NK-92 treated with Interleukin-12 subunit alpha and Interleukin-12 subunit beta, amount 100 ng/mL, for 24 hours (cell line): ENCODE results near the gene SHANK3.
A peak's percentile ranks its signal among the peaks of the same experiment; 100 is the strongest.
"Not testable (repeated sequence)": the region's sequence is repeated elsewhere in the genome, so short reads cannot be mapped to it uniquely, and the experiment has no call there.

Source experiments
- DNase-seq: peaks from one replicate; lab custom pipeline; 2025; lab: John Stamatoyannopoulos, UW

The SHANK3 gene

DNA sequence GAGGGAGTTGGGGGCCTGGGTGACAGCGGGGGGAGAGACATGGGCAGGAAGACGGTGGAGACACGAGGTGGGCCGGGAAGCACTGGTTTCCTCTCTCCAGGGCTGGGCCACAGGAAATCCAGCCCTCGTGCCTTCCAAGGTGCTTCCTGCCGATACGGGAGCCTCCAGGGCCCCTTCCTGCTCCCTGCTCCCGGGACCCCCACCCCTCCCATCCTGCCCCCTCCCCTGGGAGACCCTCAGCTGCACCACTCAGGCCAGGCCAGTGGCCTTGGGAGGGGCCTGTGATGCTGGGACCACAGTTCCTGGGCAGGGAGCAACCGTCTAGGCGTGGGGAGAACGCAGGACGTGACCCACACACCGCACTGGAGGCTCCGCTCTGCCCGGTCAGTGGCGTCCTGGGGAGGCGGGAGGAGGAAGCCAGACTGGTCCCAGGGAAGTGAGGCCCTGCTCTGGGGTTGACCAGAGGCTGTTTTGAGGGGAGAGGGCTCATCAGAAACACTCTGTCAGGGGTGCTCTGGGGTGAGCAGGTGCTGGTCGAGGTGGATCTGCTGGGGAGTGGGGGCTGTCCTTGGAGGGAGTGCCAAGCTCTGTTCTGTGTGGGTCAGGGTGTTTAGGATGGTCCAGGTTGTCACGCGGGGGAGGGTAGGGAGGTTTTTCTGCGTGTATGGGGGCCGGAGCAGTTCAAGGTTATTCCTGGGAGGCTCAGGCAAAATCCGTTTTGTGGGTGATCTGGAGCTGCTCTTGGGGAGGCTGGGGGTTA lies at the start of gene SHANK3:
SHANK3 (plus strand) TSS at position 353 of the 760 bp plus-strand sequence.
- no peak for DNase-seq

DNA sequence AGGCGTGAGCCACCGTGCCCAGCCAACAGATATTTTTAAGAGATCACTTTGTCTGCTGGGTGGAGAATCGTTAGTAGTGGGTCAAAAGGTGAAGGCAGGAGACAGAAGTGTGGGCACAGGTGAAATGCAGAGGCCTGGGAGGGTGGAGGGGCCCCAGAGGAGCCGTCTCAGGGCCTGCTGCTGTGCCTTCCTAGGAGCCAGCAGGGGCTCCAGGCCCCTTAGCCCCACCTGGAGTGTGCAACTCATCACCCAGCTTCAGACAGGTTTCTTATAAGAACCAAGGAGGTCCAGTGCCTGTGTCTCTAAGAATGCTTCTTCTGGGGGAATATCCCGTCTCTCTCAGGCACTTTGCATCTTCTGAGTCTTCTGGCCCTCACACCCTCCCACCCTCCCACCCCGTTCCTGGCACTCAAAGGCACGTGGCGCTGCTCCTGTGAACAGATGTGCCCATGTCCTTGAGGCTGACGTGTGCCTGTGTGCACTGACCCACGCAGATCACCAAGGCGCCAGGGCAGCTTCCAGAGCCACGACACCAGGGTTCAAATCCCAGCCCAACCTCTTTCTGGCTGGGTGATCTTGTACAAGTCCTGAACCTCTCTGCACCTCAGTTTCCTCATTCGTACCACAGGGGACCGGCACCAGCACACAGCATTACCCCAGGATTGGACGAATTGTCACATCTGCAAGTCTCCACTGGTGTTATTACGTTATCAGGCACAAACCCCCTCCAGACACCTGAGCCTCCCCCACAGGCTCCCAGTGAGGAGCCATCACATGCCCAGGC lies 48.1 kb upstream of the SHANK3 start:
- no peak for DNase-seq

DNA sequence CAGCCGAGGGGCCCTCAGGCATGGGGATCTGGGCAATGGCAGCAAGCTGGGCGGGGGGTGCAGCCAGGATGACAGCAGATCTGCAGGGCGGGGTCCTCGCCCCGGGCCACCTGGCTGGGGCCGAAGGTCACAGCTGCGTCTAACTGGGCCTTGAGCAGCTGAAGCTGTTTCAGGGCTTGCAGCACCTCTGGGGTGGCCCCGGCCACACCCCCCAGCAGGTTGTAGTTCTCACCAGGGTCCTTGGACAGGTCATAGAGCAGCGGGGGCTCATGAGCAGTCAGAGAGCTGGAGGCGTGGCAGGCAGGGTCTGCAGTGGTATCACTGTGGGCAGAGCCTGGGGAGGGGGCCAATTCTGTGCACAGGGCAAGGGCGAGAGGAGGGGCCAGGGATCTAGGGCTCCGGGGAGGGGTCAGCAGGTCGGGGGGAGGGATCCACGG lies 47.5 kb upstream of the SHANK3 start:
- DNase-seq = no peak

DNA sequence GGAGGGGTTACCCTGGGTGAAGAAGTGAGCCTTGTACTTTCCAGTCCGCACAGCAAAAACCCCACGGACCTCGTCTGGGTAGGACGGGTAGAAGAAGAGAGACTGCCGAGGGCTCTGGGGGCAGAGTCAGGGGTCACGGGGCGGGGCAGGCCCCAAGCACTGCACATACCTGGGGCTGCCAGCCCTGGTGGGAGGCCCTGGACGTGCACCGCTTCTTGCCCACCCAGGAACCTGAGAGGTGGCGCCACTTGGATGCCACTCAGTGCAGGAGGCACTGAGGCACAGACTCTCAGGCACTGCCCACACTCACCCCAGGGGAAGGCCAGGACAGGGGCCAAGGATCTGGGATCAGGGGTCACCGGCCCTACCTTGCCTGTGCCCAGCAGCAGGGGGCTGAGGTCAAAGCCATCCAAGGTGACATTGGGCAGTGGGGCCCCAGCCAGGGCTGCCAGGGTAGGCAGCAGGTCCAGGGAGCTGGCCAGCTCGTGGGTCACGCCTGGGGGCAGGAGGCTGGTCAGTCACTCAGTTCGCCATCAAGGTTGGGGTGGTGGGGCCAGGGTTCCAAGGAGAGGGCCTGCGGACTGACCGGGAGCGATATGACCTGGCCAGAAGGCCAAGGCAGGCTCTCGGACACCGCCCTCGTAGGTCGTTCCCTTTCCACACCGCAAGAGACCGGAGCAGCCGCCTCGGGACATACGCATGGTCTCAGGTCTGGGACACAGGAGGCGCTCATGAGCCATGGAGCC lies 46.9 kb upstream of the SHANK3 start:
- no peak for DNase-seq

DNA sequence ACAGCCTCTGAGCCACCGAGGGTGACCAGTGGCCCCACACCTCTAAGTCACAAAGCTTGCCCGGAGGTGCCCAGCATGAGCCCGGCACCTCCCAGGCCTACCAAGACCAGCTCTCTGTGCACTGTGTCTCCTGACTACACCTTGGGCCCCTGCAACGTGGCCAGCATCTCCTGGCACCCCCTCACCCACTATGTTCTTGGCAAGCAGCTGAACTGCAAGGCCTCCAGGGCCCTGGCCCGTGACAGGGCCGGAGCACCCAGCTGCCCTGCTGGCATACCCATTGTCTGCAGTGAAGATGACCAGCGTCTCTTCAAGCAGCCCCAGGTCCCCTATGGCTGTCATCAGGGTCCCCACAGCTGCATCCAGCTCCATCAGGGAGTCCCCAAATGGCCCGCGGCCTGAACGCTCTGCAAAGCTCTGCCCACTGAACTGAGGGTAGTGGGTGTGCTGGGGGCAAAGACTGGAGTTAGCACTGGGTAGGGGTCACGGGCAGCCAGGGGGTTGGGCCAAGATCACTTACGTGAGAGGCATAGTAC lies 46.2 kb upstream of the SHANK3 start:
- no peak for DNase-seq

DNA sequence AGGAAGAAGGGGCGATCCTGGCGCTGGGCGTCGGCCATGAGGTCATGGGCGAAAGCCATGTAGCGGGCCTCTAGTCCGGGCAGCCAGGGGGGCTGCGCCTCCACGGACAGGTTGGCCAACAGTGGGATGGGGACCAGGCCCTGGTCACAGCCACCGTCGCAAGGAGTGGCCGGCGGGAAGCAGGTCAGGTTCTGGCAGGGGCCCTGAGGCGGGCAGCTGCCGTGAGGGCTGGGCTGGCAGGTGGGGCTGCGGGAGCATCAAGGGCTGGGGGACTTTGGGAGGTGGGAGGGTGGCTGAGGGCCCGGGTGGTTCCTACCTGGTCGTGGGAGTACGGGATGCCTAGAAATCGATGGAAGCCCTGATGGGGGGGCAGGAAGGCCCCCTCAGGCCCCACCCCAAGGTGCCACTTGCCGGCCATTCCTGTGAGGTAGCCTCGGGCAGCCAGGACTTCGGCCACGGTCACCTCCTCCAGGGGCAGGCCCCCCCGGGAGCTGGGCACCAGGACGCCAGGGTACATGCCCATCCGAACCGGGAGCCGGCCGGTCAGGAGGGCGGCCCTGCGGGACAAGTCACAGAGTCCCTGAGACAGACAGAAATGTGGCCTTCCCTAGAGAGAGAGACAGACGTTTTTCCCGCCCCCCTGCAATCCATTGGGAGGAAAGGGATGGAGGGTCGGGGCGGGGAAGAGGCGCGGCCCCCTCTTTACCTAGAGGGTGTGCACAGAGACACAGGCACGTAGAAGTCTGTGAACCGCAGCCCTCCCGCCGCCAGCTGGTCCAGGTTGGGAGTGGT lies 45.6 kb upstream of the SHANK3 start:
- no peak for DNase-seq

DNA sequence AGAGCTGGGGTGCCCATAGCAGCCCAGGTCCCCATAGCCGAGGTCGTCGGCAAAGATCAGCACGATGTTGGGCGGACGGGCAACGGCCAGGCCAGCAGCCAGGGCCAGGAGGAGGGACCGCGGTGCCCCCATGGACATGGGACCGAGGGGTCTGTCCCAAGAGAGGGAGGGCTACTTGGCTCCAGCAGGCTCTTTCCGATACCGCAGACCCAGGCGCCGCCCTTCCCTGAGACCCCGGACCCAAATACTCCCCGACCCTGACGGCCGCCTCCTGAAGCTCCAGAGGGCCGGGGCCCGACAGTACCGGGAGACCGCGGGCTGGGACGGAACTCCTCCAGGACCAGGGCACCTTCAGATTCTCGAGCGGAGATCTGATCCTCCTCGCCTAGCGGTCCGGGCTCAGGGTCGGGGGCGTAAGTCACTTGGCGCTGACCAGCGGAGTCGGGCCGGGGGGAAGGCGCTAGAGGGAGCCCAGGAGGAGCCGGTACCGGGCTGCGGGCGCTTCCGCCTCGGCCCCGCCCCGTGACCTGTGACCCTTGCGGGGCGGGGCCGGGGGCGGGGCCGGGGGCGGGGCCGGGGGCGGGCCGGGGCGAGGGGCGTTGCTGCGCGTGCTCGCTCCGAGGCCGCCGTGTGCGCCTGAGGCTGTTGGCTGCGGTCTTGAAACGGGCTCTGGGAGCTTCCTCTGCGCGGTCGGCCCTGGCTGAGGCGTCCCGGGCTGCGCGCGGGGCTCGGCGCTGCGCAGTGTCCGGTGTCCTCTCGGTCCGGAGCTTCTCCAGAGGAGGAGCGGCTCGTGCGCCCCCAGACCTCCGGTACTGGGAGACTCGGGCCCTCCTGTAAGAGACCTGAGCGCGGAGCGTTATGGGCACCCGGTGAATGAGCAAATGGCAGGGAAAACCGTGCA lies 44.7 kb upstream of the SHANK3 start, which contains the start of gene ARSA:
ARSA (minus strand) TSS at position 511 of the 901 bp plus-strand sequence; CDS start at position 138, 373 bp downstream.
- DNase-seq = peak; percentile 73

DNA sequence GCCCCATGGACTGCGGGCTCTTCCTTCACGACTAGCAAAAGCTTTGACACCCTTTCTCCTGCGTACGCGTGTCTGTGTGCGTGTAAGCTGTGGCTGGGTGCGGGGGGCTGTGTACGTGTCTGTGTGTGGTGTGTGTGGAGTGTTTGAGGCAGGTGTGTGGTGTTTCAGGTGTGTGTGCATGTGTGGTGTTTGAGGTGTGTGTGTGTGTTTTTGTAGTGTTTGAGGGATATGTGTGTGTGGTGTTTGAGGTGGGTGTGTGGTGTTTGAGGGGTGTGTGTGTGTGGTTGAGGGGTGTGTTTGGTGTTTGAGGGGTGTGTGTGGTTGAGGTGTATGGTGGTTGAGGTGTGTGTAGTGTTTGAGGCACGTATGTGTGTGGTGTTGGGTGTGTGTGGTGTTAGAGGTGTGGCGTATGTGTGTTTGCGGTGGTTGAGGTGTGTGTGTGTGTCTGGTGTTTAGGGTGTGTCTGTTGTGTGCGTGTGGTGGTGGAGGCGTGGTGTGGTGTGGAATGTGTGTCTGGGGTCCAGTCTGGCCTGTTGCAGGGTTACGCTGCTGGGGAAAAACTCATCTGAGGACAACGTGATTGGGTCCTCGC lies 44.0 kb upstream of the SHANK3 start:
- no peak for DNase-seq

DNA sequence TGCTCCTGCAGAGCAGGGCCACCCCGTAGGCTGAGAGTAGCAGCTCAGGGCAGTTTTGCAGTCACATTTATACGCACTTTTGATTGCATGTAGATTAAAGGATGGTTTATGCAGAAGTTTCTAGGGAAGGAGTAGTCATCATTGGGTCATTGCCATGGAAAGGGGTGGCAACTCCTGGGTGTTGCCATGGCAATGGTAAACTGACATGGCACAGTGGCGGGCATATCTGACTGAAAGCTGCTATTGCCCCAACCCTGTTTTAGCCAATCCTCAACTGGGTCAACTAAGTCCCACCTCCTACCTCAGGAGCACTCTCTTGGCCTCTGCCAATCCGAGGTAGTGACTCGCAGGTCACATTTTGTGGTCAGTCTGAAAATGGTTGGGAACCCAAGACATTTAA lies 42.2 kb upstream of the SHANK3 start:
- no peak for DNase-seq

DNA sequence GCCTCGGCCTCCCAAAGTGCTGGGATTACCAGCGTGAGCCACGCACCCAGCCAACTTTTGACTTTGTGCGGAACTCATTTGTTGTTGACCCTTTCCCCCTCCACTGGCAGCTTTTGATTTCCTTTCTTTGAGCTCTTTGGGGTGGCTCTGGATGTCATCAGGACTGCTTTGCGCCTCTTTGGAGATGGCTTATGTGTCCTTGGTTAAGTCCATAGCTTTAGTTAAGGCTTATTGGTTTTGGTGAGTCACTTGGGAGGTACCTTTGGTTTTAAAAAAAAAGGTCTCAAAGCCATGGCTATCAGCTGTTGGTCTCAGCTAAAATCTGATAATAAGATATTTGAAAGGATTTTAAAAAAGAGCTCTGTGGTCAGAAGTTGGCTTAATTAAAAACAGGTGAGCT lies 39.5 kb upstream of the SHANK3 start:
- no peak for DNase-seq

DNA sequence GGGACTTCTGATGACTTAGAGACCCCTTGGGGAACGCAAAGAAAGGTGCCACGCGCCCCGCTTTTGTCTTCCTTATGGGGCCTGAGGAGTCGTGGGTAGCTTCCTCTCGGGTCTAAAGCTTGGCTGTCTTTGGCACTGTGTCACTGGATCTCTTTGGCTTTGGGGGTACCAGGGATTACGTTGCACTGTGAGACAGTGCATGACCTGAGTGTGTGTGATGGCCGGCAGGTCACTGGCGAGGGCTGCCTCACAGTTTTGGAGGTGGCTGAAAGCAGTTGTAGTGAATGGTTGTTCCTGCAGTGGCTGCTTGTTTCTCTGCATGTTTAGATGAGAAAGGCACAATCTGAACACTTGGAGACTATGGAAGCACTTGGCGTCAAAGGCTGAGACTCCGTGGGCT lies 38.9 kb upstream of the SHANK3 start:
- no peak for DNase-seq

DNA sequence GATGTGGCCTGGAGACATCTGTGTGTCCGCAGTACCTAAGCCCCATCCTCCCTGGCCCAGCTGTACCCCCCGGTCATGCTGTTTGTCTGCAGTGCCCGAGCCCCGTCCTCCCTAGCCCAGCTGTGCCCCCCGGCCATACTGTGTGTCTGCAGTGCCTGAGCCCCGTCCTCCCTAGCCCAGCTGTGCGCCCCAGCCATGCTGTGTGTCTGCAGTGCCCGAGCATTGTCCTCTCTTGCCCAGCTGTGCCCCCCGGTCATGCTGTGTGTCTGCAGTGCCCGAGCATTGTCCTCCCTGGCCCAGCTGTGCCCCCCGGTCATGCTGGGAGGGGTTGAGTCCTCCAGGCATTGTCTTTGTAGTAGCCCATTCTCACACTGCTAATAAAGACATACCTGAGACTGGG lies 37.0 kb upstream of the SHANK3 start:
- no peak for DNase-seq

DNA sequence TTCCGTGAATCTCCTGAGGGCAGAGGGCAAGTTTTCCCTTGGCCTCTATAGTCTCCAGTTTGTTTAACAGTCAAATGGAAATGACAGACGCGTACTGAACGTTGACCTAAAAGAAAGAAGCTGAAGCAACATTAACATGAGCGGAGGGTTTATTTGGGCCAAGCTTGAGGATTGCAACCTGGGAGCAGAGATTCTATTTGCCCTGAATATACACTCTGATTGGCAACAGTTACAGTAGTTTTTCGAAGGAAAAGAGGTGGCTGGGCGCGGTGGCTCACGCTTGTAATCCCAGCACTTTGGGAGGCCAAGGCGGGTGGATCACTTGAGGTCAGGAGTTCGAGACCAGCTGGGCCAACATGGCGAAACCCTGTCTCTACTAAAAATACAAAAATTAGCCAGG lies 32.3 kb upstream of the SHANK3 start:
- DNase-seq = not testable (repeated sequence)

DNA sequence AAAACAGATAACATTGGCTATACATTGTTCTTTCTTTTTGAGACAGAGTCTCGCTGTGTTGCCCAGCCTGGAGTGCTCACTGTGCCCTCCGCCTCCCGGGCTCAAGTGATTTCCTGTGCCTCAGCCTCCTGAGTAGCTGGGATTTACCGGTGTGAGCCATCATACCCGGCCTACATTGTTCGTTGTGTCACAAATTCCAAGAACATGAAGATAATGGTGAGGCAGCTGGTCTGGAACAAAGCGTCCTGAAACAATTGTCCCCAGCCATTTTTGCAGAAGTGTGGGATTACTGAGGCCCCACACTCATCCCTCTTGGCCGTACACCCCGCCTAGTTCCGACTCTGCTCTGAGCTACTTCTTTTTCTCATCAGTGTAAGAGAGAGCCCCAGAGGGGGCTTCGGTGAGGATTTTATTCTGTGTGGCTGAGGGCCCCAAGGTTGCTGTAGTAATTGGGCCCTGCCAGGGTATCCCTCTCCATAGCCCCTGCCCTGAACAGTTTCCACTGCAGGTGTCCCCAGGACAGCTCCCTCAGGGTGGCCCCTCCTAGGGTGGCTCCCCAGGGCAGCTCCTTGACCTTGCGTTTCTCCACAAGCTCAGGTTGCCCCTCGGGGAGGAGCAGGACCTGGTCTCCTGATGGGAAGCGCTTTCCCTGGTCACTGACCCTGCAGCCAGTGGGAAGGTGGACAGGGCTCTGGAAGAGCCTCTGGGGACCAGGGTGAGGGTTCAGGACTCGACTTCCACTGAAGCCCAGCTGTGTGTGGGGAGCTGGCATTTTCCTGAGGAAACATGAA lies 31.6 kb upstream of the SHANK3 start:
- no peak for DNase-seq

DNA sequence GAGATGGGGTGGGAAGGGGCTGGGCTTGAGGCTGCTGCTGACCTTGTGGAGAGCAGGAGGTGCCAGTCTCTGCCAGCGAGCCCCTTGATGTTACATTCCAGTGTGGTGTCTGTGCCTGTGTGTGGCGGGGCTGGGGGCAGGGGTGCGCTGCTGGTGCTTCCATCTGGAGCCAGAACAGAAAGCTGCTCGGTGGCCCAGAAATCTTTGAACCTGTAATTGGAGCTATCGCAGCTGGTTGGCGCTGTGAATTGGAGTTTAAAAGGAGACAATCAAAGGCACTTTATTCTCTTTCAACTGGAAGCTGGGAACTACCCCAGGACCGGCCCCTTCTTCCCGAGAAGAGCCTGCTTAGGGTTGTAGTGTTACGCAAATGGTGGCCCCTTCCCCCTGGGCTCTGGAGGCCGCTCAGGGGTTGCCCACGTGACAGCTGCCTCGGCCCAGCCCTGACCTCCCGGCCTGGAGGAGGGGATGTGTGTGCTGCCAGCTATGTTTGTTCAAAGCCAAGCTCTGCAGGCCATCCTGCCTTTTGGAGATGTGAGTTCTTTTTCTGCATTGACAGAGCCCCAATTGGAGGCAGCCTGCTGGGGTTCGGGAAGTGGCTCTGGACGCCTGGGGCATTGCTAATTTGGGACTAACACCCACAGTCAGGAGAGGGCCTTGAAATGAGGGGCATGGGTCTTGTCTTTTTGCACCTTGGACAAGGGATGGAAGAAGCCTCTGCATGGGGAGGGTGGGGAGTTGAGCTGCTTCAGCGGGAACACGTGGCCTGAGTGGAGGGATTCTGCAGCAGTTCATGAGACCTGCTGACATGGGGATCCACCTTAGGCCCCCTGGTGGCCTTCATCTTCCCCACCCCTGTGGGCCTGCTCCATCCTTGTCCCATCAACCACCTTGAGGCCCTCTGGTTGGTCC lies 30.7 kb upstream of the SHANK3 start:
- no peak for DNase-seq

DNA sequence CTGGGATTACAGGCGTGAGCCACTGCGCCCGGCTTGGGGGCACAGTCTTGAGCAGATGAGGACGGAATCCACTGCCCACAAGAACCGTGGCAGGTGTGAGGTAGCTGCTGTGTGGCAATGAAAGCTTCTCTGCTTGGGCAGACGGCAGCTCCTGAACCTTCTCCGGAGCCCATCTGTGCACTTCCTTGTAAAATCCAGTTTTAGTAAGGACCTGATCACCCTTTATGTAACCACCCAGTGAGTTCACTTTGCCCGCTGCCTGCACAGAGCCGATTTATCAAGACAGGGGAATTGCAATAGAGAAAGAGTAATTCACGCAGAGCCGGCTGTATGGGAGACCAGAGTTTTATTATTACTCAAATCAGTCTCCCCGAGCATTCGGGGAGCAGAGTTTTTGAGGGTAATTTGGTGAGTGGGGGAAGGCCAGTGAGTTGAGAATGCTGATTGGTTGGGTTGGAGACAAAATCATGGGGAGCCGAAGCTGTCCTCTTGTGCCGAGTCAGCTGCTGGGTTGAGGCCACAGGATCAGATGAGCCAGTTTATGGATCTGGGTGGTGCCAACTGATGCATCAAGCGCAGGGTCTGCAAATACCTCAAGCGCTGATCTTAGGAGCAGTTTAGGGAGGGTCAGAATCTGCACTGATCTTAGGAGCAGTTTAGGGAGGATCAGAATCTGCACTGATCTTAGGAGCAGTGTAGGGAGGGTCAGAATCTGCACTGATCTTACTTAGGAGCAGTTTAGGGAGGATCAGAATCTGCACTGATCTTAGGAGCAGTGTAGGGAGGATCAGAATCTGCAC lies 29.4 kb upstream of the SHANK3 start:
- DNase-seq = not testable (repeated sequence)

DNA sequence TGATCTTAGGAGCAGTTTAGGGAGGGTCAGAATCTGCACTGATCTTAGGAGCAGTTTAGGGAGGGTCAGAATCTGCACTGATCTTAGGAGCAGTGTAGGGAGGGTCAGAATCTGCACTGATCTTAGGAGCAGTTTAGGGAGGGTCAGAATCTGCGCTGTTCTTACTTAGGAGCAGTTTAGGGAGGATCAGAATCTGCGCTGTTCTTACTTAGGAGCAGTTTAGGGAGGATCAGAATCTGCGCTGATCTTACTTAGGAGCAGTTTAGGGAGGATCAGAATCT lies 28.9 kb upstream of the SHANK3 start:
- DNase-seq = not testable (repeated sequence)
